ENCODE data around the gene SLC10A6.
A peak's percentile ranks its signal among the peaks of the same experiment; 100 is the strongest.

Gene SLC10A6

GRCh38 chr4:86855572-86855971, 6.4 kb upstream of the SLC10A6 start:
- FAIRE-seq (no peak), DNase-seq (ENCODE audit: insufficient read length, low spot score) (no peak)
- TF ChIP-seq TAF1 (IDR thresholded peaks at IDR 0.05; ENCODE audit: low read depth, low read length) (no peak), PAX5 (IDR thresholded peaks at IDR 0.05; ENCODE audit: insufficient read depth, low read length, severe bottlenecking) (no peak), POU2F2 (IDR thresholded peaks at IDR 0.05; ENCODE audit: low read depth, low read length) (no peak), POLR2AphosphoS5 (IDR thresholded peaks at IDR 0.05; ENCODE audit: low read depth, low read length) (no peak), POLR2A (IDR thresholded peaks at IDR 0.05; ENCODE audit: low read depth, low read length) (no peak), SPI1 (IDR thresholded peaks at IDR 0.05; ENCODE audit: low read depth, low read length) (no peak)

GRCh38 chr4:86853209-86853608, 4.0 kb upstream of the SLC10A6 start:
- FAIRE-seq: no peak
- DNase-seq (ENCODE audit: insufficient read length, low spot score): no peak
- no peak for TF ChIP-seq POLR2A (IDR thresholded peaks at IDR 0.05; ENCODE audit: low read depth, low read length)
- no peak for TF ChIP-seq PAX5 (IDR thresholded peaks at IDR 0.05; ENCODE audit: insufficient read depth, low read length, severe bottlenecking)
- TF ChIP-seq POU2F2 (IDR thresholded peaks at IDR 0.05; ENCODE audit: low read depth, low read length): no peak
- TF ChIP-seq POLR2AphosphoS5 (IDR thresholded peaks at IDR 0.05; ENCODE audit: low read depth, low read length): no peak
- TF ChIP-seq SPI1 (IDR thresholded peaks at IDR 0.05; ENCODE audit: low read depth, low read length): no peak
- TF ChIP-seq TAF1 (IDR thresholded peaks at IDR 0.05; ENCODE audit: low read depth, low read length): no peak

- FAIRE-seq (no peak), DNase-seq (ENCODE audit: insufficient read length, low spot score) (no peak)
- TF ChIP-seq POLR2A (IDR thresholded peaks at IDR 0.05; ENCODE audit: low read depth, low read length) (no peak), POLR2AphosphoS5 (IDR thresholded peaks at IDR 0.05; ENCODE audit: low read depth, low read length) (no peak)
Observed at GRCh38 chr4:86848136-86848535, 1.0 kb downstream of the SLC10A6 start.

DNA sequence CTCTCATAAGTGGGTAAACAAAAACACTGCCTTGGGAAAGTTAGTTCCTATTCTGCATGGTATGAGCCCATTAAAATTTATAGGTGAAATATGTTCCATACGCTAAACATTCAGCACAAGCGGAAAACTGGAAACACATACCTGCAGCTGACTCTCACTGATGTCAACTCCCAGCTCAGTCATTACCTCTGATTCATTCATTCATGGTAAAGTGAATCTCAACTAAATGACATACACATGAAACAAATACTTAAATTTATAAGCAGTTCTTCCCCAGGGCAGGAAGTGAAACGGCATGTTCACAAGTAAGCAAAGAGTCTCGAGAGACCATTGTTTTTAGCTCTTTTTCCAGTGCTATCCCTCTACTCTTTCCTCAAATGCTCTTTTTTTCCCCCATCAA, 1.6 kb downstream of the SLC10A6 start:
- no peak for TF ChIP-seq PAX5 (IDR thresholded peaks at IDR 0.05; ENCODE audit: insufficient read depth, low read length, severe bottlenecking)
- 0 out of 2 replicates have a peak, but pooled peaks have one; percentile 11 for TF ChIP-seq SPI1 (IDR thresholded peaks at IDR 0.05; ENCODE audit: low read depth, low read length)
- DNase-seq (ENCODE audit: insufficient read length, low spot score) (no peak), FAIRE-seq (no peak)

GRCh38 chr4:86846921-86847320, 2.3 kb downstream of the SLC10A6 start:
- TF ChIP-seq PAX5 (IDR thresholded peaks at IDR 0.05; ENCODE audit: insufficient read depth, low read length, severe bottlenecking) (no peak), POU2F2 (IDR thresholded peaks at IDR 0.05; ENCODE audit: low read depth, low read length) (no peak), POLR2A (IDR thresholded peaks at IDR 0.05; ENCODE audit: low read depth, low read length) (no peak), SPI1 (IDR thresholded peaks at IDR 0.05; ENCODE audit: low read depth, low read length) (no peak), POLR2AphosphoS5 (IDR thresholded peaks at IDR 0.05; ENCODE audit: low read depth, low read length) (no peak), TAF1 (IDR thresholded peaks at IDR 0.05; ENCODE audit: low read depth, low read length) (no peak)
- FAIRE-seq (no peak), DNase-seq (ENCODE audit: insufficient read length, low spot score) (no peak)

- FAIRE-seq (no peak), DNase-seq (ENCODE audit: insufficient read length, low spot score) (no peak)
- no peak for TF ChIP-seq SPI1 (IDR thresholded peaks at IDR 0.05; ENCODE audit: low read depth, low read length)
- TF ChIP-seq POLR2A (IDR thresholded peaks at IDR 0.05; ENCODE audit: low read depth, low read length): no peak
- no peak for TF ChIP-seq TAF1 (IDR thresholded peaks at IDR 0.05; ENCODE audit: low read depth, low read length)
- TF ChIP-seq POLR2AphosphoS5 (IDR thresholded peaks at IDR 0.05; ENCODE audit: low read depth, low read length): no peak
- no peak for TF ChIP-seq POU2F2 (IDR thresholded peaks at IDR 0.05; ENCODE audit: low read depth, low read length)
- TF ChIP-seq PAX5 (IDR thresholded peaks at IDR 0.05; ENCODE audit: insufficient read depth, low read length, severe bottlenecking): no peak
Observed at GRCh38 chr4:86845593-86845992, 3.6 kb downstream of the SLC10A6 start.

- no peak for TF ChIP-seq POLR2A (IDR thresholded peaks at IDR 0.05; ENCODE audit: low read depth, low read length)
- no peak for TF ChIP-seq SPI1 (IDR thresholded peaks at IDR 0.05; ENCODE audit: low read depth, low read length)
- no peak for TF ChIP-seq PAX5 (IDR thresholded peaks at IDR 0.05; ENCODE audit: insufficient read depth, low read length, severe bottlenecking)
- no peak for TF ChIP-seq POU2F2 (IDR thresholded peaks at IDR 0.05; ENCODE audit: low read depth, low read length)
- TF ChIP-seq TAF1 (IDR thresholded peaks at IDR 0.05; ENCODE audit: low read depth, low read length): no peak
- no peak for TF ChIP-seq POLR2AphosphoS5 (IDR thresholded peaks at IDR 0.05; ENCODE audit: low read depth, low read length)
- FAIRE-seq (no peak), DNase-seq (ENCODE audit: insufficient read length, low spot score) (no peak)
Observed at GRCh38 chr4:86841309-86841708, 7.9 kb downstream of the SLC10A6 start.

GRCh38 chr4:86840858-86841257, 8.3 kb downstream of the SLC10A6 start:
- DNase-seq (ENCODE audit: insufficient read length, low spot score) (no peak), FAIRE-seq (no peak)
- TF ChIP-seq POLR2AphosphoS5 (IDR thresholded peaks at IDR 0.05; ENCODE audit: low read depth, low read length) (no peak), TAF1 (IDR thresholded peaks at IDR 0.05; ENCODE audit: low read depth, low read length) (no peak), PAX5 (IDR thresholded peaks at IDR 0.05; ENCODE audit: insufficient read depth, low read length, severe bottlenecking) (no peak), SPI1 (IDR thresholded peaks at IDR 0.05; ENCODE audit: low read depth, low read length) (no peak), POLR2A (IDR thresholded peaks at IDR 0.05; ENCODE audit: low read depth, low read length) (no peak), POU2F2 (IDR thresholded peaks at IDR 0.05; ENCODE audit: low read depth, low read length) (no peak)

DNA sequence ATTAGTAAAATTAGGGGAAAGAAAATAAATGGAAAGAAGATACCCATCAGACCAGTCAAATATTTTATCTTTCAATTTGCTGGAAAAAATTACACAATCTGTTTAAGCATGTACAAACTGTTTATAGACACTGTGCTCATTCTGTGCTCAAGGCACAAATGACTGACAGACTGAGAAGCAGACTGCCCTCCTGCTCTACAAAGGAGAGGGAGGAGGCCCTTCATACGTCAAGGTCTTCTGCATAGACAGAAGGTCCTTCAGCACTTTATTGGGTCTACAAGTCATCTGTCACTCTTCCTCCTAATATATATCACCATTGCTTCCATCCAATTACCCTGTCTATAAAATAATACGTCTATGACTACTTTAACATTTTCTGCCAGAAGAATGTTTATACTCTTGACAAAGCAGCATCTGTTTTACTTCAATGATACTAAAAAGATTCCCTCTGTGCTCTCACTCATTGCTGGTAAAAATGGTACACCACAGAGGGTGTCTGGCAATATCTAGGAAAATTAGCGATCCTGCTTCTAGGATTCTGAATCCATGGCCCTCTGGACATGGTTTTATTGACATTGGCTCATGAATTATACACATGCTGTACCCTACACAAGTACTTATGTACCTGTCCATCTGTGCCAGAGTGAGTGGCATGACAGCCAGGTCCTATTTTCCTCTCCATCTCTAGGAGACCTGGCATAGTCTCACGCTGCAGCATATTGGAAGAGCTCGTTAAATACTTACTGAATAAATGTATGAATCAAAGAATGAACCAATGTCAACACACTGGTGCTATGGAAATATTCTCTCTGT, 11.3 kb downstream of the SLC10A6 start:
- DNase-seq (ENCODE audit: insufficient read length, low spot score) (no peak), FAIRE-seq (no peak)
- no peak for TF ChIP-seq TAF1 (IDR thresholded peaks at IDR 0.05; ENCODE audit: low read depth, low read length)
- no peak for TF ChIP-seq POLR2AphosphoS5 (IDR thresholded peaks at IDR 0.05; ENCODE audit: low read depth, low read length)
- no peak for TF ChIP-seq SPI1 (IDR thresholded peaks at IDR 0.05; ENCODE audit: low read depth, low read length)
- TF ChIP-seq PAX5 (IDR thresholded peaks at IDR 0.05; ENCODE audit: insufficient read depth, low read length, severe bottlenecking): no peak
- TF ChIP-seq POU2F2 (IDR thresholded peaks at IDR 0.05; ENCODE audit: low read depth, low read length): no peak
- TF ChIP-seq POLR2A (IDR thresholded peaks at IDR 0.05; ENCODE audit: low read depth, low read length): no peak

DNA sequence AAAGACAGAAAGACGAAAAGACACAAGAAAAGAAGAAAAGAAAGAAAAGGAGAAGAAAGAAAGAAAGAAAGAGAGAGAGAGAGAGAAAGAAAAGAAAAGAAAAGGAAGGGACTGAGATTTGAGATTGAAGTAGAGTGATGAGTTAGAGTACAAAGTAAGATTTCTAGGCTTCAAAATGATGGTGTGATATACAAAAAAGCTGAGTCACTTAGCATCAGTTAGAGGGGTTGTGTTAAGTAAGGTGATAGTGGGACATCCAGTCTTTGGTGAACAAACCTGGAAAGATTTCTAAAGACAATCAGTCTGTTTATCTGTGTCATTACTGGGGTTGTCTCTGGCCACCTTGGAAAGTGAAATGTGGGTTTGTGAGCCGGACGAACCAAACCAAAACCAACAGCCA, 13.5 kb downstream of the SLC10A6 start:
- TF ChIP-seq POLR2A (IDR thresholded peaks at IDR 0.05; ENCODE audit: low read depth, low read length) (no peak), POU2F2 (IDR thresholded peaks at IDR 0.05; ENCODE audit: low read depth, low read length) (no peak), SPI1 (IDR thresholded peaks at IDR 0.05; ENCODE audit: low read depth, low read length) (no peak), POLR2AphosphoS5 (IDR thresholded peaks at IDR 0.05; ENCODE audit: low read depth, low read length) (no peak), TAF1 (IDR thresholded peaks at IDR 0.05; ENCODE audit: low read depth, low read length) (no peak), PAX5 (IDR thresholded peaks at IDR 0.05; ENCODE audit: insufficient read depth, low read length, severe bottlenecking) (no peak)
- no peak for FAIRE-seq
- DNase-seq (ENCODE audit: insufficient read length, low spot score): no peak
